Epithelial cell of esophagus (primary cell): ENCODE results near the gene KLHL6.
A peak's percentile ranks its signal among the peaks of the same experiment; 100 is the strongest.
"Not testable (repeated sequence)": the region's sequence is repeated elsewhere in the genome, so short reads cannot be mapped to it uniquely, and the experiment has no call there.

Source experiments
- DNase-seq: peaks from one replicate; pipeline ENCODE4 v3.0.0; 2010; ENCODE audit warnings: low read depth
- H3K4me3 ChIP-seq: 2 replicates; pipeline ENCODE4 v1.5.1; 2011; ENCODE audit warnings: mild to moderate bottlenecking, low read length, control low read depth
- TF ChIP-seq, protein P1 (sequence below): IDR thresholded peaks from 2 replicates; pipeline ENCODE4 v1.5.1; 2011; ENCODE audit warnings: low read depth, mild to moderate bottlenecking, low read length, control low read depth, inconsistent platforms; ENCODE audit not compliant: insufficient read depth; ENCODE audit errors: missing control alignments

Gene KLHL6

DNA sequence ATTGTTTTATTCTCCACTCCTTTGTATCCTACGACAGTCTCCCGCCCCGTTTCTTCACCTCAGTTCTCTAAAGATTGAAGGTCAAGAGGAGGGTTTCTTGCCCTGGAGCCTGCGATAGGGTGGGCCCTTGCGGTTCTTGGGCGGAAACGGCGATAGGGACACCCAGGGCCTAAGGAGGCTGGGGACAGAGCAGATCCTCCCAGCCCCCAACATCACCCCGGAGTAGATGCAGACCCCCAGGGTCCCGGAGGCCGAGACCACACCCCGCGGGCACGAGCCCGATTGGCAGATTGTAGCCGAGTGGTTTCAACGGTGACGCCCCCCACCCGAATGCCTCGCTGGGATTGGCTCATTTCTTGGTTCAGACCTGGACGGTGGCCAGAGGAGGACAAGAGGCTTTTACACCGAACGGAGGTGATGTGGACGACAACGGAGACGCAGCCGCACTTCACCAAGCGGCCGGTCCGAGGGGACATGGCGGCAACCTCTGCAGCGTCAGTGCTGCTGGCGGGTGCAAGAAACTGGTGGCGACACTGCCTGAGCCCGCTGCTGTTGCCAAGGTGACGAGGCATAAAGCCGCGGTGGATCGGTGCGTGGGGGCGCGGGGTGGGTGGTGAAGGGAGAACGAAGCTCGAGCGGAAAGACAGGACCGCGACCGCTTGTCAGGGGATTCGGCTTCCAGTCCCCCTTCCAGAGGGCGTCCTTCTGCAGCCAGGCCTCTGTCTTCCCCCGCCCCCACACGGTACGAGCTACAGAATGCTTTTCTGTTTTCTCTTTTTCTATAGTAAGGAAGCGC lies 108.1 kb downstream of the KLHL6 start:
- peak; percentile 78 for DNase-seq
- TF ChIP-seq, protein P1, sequence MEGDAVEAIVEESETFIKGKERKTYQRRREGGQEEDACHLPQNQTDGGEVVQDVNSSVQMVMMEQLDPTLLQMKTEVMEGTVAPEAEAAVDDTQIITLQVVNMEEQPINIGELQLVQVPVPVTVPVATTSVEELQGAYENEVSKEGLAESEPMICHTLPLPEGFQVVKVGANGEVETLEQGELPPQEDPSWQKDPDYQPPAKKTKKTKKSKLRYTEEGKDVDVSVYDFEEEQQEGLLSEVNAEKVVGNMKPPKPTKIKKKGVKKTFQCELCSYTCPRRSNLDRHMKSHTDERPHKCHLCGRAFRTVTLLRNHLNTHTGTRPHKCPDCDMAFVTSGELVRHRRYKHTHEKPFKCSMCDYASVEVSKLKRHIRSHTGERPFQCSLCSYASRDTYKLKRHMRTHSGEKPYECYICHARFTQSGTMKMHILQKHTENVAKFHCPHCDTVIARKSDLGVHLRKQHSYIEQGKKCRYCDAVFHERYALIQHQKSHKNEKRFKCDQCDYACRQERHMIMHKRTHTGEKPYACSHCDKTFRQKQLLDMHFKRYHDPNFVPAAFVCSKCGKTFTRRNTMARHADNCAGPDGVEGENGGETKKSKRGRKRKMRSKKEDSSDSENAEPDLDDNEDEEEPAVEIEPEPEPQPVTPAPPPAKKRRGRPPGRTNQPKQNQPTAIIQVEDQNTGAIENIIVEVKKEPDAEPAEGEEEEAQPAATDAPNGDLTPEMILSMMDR, result no peak

DNA sequence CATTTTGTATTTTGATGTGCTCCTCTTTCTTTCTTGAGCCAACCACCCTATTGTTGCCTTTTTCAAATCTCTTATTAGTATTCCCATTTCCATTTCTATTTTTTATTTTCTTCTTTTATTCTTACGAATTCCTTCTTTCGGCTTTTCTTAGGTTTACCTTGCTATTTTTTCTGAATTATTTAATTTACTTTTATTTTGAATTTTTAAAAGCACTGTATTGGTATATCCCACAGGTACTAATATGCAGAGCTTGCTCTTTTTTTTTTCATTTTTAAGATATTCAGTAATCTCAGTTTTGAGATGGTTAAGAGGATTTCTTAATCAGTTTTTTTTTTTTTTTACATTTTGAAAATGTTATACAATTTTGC lies 108.7 kb downstream of the KLHL6 start:
- TF ChIP-seq, protein P1, result no peak
- no peak for DNase-seq
- peak overlapping the region; percentile 80 for H3K4me3 ChIP-seq

More for the DNA sequence above, 108.1 kb downstream of the KLHL6 start:
- H3K4me3 ChIP-seq, result peak overlapping the region; percentile 80

DNA sequence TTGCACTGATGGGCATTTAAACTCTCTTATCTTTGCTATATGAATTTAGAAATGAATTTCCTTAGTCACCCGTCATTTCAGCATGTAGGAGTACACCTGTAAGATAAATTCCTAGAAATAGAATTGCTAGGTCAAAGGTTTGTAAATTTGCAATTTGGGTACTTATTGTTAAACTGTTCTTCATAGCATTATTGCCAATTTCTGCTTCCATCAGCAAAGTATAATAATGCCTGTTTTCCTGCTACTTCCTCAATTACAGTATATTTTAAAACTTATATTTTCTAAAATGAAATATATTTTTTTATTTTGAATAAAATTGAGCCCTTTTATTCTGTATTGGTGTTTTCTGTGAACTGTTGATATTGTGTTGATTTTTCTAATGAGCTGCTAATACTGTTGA lies 110.8 kb downstream of the KLHL6 start:
- DNase-seq, result no peak
- TF ChIP-seq, protein P1, result no peak
- H3K4me3 ChIP-seq, result no peak overlapping the region

DNA sequence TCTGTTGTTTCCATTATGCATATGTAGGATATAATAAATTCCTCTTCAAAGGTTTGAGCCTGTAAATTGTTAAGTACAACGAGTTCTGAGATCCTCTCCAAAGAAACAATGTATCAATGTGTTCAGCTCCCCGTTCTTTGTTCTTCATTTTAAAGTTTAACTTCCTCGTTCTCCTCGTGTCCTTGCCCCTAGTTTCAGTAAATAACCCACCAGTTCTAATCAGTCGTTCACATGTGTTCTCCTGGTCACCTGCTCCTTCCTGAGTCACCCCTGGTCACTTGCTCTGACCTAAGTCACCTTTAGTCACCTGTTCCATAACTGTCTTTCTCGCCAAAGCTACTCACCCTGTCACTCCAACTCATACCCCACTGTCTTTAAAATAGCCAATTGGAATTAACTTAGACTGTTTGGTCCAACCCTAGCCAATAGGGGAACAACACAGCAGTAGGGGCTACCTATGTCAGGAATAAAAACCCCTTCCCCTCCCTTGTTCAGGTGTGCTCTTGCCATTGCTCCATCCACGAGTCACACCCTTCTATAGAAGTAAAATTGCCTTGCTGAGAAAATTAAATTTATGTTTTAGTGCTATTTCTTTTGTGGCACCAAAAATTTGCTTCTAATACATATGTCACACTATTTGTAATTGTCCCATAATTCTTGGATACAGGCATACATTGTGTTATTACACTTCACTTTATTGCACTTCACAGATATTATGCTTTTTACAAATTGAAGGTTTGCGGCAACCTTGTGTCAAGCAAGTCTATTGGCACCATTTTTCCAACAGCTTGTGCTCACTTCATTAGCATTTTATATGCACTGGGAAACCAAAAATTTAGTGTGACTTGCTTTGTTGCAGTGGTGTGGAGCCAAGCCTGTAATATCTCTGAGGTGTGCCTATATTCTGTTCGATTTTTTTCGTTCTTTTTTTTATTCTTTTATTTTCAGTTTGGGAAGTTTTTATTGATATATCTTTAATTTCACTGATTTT lies 111.8 kb downstream of the KLHL6 start:
- DNase-seq, result no peak
- no peak overlapping the region for H3K4me3 ChIP-seq
- TF ChIP-seq, protein P1, result no peak

DNA sequence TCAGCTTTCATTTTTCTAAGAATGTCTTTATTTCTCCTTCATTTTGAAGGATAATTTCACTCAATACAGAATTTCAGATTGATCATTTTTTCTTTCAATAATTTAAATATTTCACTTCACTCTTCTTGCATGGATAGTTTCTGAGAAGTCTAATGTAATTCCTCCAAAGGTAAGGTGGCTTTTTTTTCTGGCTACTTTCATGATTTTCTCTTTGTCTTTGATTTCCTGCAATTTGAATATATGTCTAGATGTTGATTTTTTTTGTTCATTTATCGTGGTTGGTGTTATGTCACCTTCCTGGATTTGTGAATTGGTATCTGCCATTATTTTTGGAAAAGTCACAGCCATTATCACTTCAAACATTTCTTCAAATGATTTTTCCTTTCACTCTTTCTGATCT lies 112.5 kb downstream of the KLHL6 start:
- DNase-seq, result no peak
- no peak overlapping the region for H3K4me3 ChIP-seq
- TF ChIP-seq, protein P1, result no peak

DNA sequence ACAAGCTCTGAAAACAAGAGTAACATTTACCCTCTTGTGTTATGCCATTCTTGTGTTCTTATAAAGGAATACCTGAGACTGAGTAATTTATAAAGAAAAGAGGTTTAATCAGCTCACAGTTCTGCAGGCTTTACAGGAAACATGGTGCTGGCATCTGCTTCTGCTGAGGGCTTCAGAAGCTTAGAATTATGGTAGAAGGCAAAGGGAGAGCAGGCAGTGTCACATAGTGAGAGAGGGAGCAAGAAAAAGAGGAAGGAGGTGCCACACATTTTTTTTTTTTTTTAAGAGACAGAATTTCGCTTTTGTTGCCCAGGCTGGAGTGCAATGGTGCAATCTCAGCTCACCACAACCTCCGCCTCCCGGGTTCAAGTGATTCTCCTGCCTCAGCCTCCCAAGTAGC lies 115.0 kb downstream of the KLHL6 start:
- DNase-seq, result not testable (repeated sequence)

DNA sequence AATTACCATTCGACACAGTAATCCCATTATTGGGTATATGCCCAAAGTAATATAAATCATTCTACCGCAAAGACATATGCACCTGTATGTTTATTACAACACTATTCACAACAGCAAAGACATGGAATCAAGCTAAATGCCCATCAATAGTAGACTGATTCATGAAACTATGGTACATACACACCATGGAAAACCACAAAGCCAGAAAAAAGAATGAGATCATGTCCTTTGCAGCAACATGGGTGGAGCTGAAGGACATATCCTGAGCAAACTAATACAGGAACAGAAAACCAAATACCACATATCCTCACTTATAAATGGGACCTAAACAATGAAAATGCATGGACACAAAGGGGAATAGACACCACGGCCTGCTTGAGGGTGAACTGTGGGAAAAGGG lies 116.0 kb downstream of the KLHL6 start:
- TF ChIP-seq, protein P1, result no peak
- DNase-seq, result peak; percentile 58
- no peak overlapping the region for H3K4me3 ChIP-seq

More for the DNA sequence above, 115.0 kb downstream of the KLHL6 start:
- H3K4me3 ChIP-seq, result not testable (repeated sequence)
